Kidney (tissue), 14 donors: ENCODE data around the gene LARGE1. TPM values are rescaled to one million over a fixed set of nuclear protein-coding genes. Genes with fewer than 3 reads are reported as not detected.

Experiments used
- DNase-seq, 5 donors: peaks; one replicate each; pipeline ENCODE4 v3.0.0-alpha.2; 2013 to 2020
- FAIRE-seq: peaks from 2 replicates; lab custom pipeline; 2012; peaks lifted over from hg19 to GRCh38; lab: Jason Lieb, UNC
- H3K27ac ChIP-seq, 2 donors: one replicate each; pipeline ENCODE4 v1.7.0; 2013; ENCODE audit warnings: low read depth in 2 of 2, low read length in 2 of 2, inconsistent platforms in 1 of 2
- H3K27me3 ChIP-seq: one replicate; pipeline ENCODE4 v1.7.1; 2013; ENCODE audit warnings: low read length, inconsistent platforms; ENCODE audit not compliant: control insufficient read depth, insufficient read depth
- H3K36me3 ChIP-seq, 3 donors: one replicate each; pipeline versions ENCODE4 v1.7.0 to v1.7.1; 2013; ENCODE audit warnings: low read length in 3 of 3, control low read depth in 1 of 3, inconsistent platforms in 1 of 3; ENCODE audit not compliant: insufficient read depth in 3 of 3, control insufficient read depth in 2 of 3
- H3K4me1 ChIP-seq, 3 donors: one replicate each; pipeline versions ENCODE4 v1.7.0 to v1.7.1; 2013; ENCODE audit warnings: low read length in 3 of 3, inconsistent platforms in 1 of 3, low read depth in 1 of 3; ENCODE audit not compliant: control insufficient read depth in 2 of 3, insufficient read depth in 2 of 3
- H3K4me3 ChIP-seq, 3 donors: one replicate each; pipeline versions ENCODE4 v1.7.0 to v1.8.1; 2013; ENCODE audit warnings: low read length in 3 of 3, control low read depth in 1 of 3, inconsistent platforms in 1 of 3
- H3K9ac ChIP-seq, 3 donors: one replicate each; pipeline versions ENCODE4 v1.7.0 to v1.7.1; 2013; ENCODE audit warnings: low read length in 3 of 3, control low read depth in 1 of 3, inconsistent platforms in 1 of 3
- H3K9me3 ChIP-seq, 3 donors: one replicate each; pipeline versions ENCODE4 v1.7.0 to v1.7.1; 2013; ENCODE audit warnings: low read length in 3 of 3, control low read depth in 1 of 3, inconsistent platforms in 1 of 3; ENCODE audit not compliant: control insufficient read depth in 2 of 3, insufficient read depth in 1 of 3
- intact Hi-C: fragments of 100-400 bp; cut with DNase I; formaldehyde crosslinking; loops from one replicate; pipeline ENCODE4 v1.11.1; 2022
- polyA plus RNA-seq: library from polyadenylated mRNA; stranded (reverse); fragments of 350-450 nt; fragmentation: Illumina TruSeq; extraction: RNeasy Lipid Tissue Mini Kit (QIAGEN cat#74804); gene quantifications from one replicate; pipeline ENCODE4 v1.2.3, GENCODE V29; 2014; ENCODE audit warnings: low read depth, low replicate concordance; ENCODE audit not compliant: insufficient read depth
- total RNA-seq: library from RNA; stranded (reverse); fragmentation: NEBNext Ultra II Directional; extraction: Animal tissue kit (Norgen Biotek cat#: 25700); gene quantifications from one replicate; pipeline ENCODE4 v1.2.1, GENCODE V29; 2021
- TF ChIP-seq, protein P1 (sequence below): IDR thresholded peaks from 3 replicates; pipeline ENCODE4 v1.5.1; 2012; ENCODE audit warnings: mild to moderate bottlenecking, moderate library complexity, borderline replicate concordance; ENCODE audit not compliant: insufficient read depth; ENCODE audit errors: extremely low read depth
- donor health status: control.
- donor health status: control.
- donor health status: control.
- donor health status: control.
- donor health status: control.
- donor health status: DM: yes; HTN: yes; CAD: no.
- donor health status: Normal renal cell carcinoma (clear cell type).

LARGE1 gene
- total and polyA plus RNA-seq, 2 donors from 2014 or later: 5.0 to 22.9 TPM

DNA sequence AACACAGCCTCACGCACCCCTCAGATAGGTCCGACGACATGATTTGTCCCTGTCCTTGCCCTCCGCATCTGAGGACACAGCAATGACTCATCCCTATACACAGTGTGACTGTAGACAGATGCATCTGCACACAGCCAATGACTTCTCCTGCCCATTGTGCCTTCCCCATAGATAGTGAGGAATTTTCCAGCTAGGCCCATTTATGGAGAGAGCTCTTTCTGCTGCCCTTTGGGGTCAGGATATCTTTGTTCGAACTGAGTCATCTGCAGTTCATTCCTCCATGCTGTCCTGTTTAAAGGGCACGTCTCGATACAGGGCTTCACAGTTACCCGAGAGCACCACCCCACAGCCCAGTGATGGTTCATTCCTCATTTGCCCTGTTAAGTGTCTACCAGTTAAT, 96.7 kb downstream of the LARGE1 start:
- no peak overlapping the region for H3K4me3 ChIP-seq
- no peaks in the 10 kb centered on the region for H3K4me1 ChIP-seq
- no peaks in the 10 kb centered on the region for H3K36me3 ChIP-seq
- FAIRE-seq: no peak
- no peak overlapping the region for H3K27ac ChIP-seq
- no peak overlapping the region for H3K9ac ChIP-seq
- intact Hi-C loops: no loop called here
- no peaks in the 10 kb centered on the region for H3K9me3 ChIP-seq
- no peaks in the 10 kb centered on the region for H3K27me3 ChIP-seq
- TF ChIP-seq, protein P1, sequence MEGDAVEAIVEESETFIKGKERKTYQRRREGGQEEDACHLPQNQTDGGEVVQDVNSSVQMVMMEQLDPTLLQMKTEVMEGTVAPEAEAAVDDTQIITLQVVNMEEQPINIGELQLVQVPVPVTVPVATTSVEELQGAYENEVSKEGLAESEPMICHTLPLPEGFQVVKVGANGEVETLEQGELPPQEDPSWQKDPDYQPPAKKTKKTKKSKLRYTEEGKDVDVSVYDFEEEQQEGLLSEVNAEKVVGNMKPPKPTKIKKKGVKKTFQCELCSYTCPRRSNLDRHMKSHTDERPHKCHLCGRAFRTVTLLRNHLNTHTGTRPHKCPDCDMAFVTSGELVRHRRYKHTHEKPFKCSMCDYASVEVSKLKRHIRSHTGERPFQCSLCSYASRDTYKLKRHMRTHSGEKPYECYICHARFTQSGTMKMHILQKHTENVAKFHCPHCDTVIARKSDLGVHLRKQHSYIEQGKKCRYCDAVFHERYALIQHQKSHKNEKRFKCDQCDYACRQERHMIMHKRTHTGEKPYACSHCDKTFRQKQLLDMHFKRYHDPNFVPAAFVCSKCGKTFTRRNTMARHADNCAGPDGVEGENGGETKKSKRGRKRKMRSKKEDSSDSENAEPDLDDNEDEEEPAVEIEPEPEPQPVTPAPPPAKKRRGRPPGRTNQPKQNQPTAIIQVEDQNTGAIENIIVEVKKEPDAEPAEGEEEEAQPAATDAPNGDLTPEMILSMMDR: no peak
- no peak for DNase-seq

DNA sequence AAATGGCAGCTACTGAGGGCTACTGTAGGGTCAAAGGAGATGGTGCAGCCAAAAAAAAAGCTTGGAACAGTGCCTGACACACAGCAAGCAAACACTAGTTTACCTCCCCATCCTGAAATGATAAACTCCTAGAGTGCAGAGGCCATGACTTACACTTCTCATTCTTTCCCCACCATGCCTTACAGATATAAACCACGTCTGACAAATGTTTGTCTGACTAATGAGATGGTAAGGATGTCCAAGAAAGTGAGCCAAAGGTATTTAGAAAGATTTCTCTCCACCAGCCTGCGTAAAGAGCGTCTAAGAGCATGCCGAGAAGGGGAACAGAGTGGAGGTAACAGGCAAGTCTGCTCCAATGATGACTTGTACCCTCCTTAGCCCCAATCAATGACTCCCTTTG, 99.0 kb downstream of the LARGE1 start:
- DNase-seq (no peak), FAIRE-seq (no peak)
- Histone ChIP-seq H3K9ac (no peak overlapping the region), H3K4me1 (no peaks in the 10 kb centered on the region), H3K27ac (no peak overlapping the region), H3K9me3 (no peaks in the 10 kb centered on the region), H3K36me3 (no peaks in the 10 kb centered on the region), H3K27me3 (no peaks in the 10 kb centered on the region), H3K4me3 (no peak overlapping the region)
- intact Hi-C loops: no loop called here
- TF ChIP-seq, protein P1: no peak

DNA sequence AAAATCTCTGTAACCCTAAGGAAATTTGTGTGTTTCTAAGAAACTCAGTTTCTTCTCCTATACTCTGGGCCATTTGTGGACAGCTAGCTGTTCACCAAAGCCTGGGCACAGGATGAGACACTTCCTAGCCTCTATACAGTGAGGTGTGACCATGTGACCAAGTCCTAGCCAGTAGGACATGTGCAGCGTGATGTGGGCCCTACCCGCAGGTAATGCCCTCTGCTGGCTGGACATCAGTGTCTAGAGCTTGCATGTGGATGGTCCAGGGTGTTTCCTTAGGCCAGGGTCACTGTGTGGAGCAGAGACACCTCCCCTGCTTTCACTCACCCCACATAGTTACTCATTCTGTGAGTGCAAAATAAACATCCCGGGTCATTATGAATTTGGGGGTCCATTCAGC, 100.5 kb downstream of the LARGE1 start:
- DNase-seq: no peak
- intact Hi-C loops: no loop called here
- TF ChIP-seq, protein P1: no peak
- FAIRE-seq: no peak
- Histone ChIP-seq H3K36me3 (no peaks in the 10 kb centered on the region), H3K4me3 (no peak overlapping the region), H3K9me3 (no peaks in the 10 kb centered on the region), H3K27me3 (no peaks in the 10 kb centered on the region), H3K9ac (no peak overlapping the region), H3K4me1 (no peaks in the 10 kb centered on the region), H3K27ac (no peak overlapping the region)

DNA sequence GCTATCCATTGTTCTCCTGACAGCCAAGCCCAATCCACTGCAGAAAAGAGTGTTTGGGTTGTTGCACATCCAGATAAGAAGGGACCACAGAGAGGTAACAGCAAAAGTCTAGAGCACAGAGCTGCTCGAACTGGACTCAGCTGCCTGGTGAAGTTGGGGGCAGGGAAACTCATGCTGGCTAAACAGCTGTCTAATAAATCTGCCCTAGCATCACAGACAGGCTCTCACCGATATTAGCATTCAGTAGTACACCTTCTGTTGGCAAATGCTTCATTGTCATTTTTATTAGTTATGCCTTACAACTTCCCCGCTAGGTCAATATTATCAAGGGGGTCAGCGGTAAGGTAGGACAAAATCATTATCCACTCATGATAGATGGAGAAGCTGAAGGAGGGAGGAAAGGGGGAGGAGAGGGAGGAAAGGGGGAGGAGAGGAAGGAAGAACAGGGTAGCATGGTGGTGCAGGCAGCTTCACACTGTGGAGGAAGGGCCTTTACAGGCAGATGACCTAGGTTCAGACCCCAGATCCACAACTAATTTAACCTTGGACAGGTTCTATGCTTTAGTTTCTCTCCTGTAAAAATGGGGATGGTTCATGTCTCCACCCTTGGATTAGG, 102.7 kb downstream of the LARGE1 start:
- no peaks in the 10 kb centered on the region for H3K4me1 ChIP-seq
- DNase-seq: no peak
- H3K27me3 ChIP-seq: no peaks in the 10 kb centered on the region
- intact Hi-C loops: no loop called here
- TF ChIP-seq, protein P1: no peak
- H3K4me3 ChIP-seq: no peak overlapping the region
- H3K9me3 ChIP-seq: no peaks in the 10 kb centered on the region
- no peak overlapping the region for H3K9ac ChIP-seq
- no peaks in the 10 kb centered on the region for H3K36me3 ChIP-seq
- FAIRE-seq: no peak
- no peak overlapping the region for H3K27ac ChIP-seq
